ENCODE measurements around the gene ITGAD. TPM values are rescaled to one million over a fixed set of nuclear protein-coding genes. Genes with fewer than 3 reads are reported as not detected.
"Not testable (repeated sequence)": the region's sequence is repeated elsewhere in the genome, so short reads cannot be mapped to it uniquely, and the experiment has no call there.

The ITGAD gene
- total and polyA plus RNA-seq, 12 donors = 0.03 to 0.35 (median 0.11) TPM; not detected in 5

DNA sequence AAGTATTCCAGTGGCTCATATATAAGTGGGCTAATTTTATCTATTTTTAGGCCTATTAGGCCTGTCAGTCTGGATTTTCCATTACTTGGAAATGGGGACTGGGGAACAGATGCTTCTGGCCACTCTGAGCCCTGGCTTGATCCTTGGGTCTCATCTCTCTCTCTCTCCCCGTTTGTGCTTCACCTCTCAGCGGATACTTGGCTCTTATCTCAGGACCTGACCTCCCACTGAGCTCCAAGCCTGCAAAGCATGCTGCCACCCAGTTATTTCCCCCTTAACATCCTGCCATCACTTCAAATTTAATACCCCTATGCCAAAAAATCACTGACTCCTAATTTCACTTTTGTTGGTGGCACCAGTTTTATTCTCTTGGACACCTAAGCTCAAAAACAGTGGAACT lies 45.3 kb downstream of the ITGAD start:
- Histone ChIP-seq H3K4me1 (replicated peaks in 1 of 2) (peaks cover 7 to 9% of the 10 kb centered on the region in 2 donors), H3K9me3 (replicated peaks in 1 of 3) (no peaks in the 10 kb centered on the region), H3K36me3 (replicated peaks in 1 of 2) (no peaks in the 10 kb centered on the region), H3K27ac (no peak overlapping the region), H3K4me3 (no peak overlapping the region), H3K27me3 (no peaks in the 10 kb centered on the region)
- TF ChIP-seq, protein P1, sequence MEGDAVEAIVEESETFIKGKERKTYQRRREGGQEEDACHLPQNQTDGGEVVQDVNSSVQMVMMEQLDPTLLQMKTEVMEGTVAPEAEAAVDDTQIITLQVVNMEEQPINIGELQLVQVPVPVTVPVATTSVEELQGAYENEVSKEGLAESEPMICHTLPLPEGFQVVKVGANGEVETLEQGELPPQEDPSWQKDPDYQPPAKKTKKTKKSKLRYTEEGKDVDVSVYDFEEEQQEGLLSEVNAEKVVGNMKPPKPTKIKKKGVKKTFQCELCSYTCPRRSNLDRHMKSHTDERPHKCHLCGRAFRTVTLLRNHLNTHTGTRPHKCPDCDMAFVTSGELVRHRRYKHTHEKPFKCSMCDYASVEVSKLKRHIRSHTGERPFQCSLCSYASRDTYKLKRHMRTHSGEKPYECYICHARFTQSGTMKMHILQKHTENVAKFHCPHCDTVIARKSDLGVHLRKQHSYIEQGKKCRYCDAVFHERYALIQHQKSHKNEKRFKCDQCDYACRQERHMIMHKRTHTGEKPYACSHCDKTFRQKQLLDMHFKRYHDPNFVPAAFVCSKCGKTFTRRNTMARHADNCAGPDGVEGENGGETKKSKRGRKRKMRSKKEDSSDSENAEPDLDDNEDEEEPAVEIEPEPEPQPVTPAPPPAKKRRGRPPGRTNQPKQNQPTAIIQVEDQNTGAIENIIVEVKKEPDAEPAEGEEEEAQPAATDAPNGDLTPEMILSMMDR (IDR thresholded peaks at IDR 0.05) = no peak
- no peak for TF ChIP-seq POLR2A (IDR thresholded peaks at IDR 0.05)
- no peak for DNase-seq
- WGBS, 4 donors = 65 to 76% (median 69%) methylated on average over 2 of the region's 2 CpGs
- intact Hi-C loops (cut with DNase I) = no loop called here

GRCh38 chr16:31439023-31439422 lies 45.9 kb downstream of the ITGAD start:
- DNase-seq; H3K27ac ChIP-seq; H3K27me3 ChIP-seq; H3K4me3 ChIP-seq; intact Hi-C loops (cut with DNase I); H3K4me1 ChIP-seq (replicated peaks in 1 of 2); H3K36me3 ChIP-seq (replicated peaks in 1 of 2); H3K9me3 ChIP-seq (replicated peaks in 1 of 3): not testable (repeated sequence)
- WGBS, 4 donors = 52 to 75% (median 66%) methylated on average over 3 to 4 of the region's 4 CpGs

DNA sequence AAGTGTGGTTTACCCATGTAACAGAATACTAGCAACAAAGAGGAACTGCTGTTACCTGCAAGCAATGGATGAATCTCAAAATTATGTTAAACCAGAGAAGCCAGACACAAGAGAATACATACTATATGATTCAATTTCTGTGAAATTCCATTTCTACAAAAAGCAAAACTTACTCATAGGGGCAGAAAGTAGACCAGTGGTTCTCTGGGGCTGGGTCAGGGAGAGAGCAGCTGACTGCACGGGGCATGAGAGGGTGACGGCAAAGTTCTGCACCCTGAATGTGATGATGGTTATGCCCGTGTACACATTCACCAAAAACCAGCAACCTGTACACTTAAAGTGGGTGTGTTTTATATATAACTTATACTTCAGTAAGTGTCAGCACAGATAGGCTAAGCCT lies 46.4 kb downstream of the ITGAD start:
- WGBS, 4 donors = 75 to 92% (median 84%) methylated on average over 3 of the region's 3 CpGs
- Histone ChIP-seq H3K4me1 (replicated peaks in 1 of 2) (peaks cover 7 to 9% of the 10 kb centered on the region in 2 donors), H3K9me3 (replicated peaks in 1 of 3) (no peaks in the 10 kb centered on the region), H3K27ac (no peak overlapping the region), H3K36me3 (replicated peaks in 1 of 2) (no peaks in the 10 kb centered on the region), H3K27me3 (no peaks in the 10 kb centered on the region), H3K4me3 (no peak overlapping the region)
- intact Hi-C loops (cut with DNase I) = no loop called here
- no peak for TF ChIP-seq POLR2A (IDR thresholded peaks at IDR 0.05)
- TF ChIP-seq, protein P1 (IDR thresholded peaks at IDR 0.05) = no peak
- no peak for DNase-seq

DNA sequence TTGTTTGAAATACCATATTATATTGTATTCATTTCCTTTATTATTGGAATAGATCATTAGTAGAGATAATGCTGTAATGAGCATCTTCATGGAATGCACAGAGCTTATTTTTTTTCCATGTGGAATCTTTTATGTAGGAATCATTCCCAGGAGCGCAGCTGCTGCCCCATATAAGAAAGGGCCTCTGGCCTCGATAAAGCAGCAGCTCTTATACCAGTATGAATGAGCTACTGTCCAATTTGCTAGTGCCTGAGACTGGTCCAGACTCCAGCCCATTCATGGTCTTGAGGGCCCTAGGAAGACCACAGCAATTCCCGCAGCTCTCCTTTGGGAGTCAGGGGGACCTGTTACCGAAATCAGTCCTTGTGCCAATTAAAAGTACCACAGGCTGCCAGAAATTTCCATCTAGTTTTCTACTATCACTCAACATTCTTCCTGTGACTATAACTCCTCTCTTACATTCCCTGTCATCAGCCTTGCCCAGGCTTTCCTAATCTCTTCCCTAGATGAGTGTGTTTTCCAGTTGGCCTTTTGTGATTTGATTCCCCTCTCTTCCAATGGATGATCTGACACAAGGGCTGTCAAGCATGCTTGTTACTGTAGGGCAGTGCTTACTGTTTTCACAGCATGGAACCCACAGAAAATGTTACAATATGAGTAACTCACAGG lies 47.5 kb downstream of the ITGAD start:
- TF ChIP-seq, protein P1 (IDR thresholded peaks at IDR 0.05) = no peak
- TF ChIP-seq POLR2A (IDR thresholded peaks at IDR 0.05) = no peak
- Histone ChIP-seq H3K36me3 (replicated peaks in 1 of 2) (no peaks in the 10 kb centered on the region), H3K27me3 (no peaks in the 10 kb centered on the region), H3K4me1 (replicated peaks in 1 of 2) (peaks cover 7 to 9% of the 10 kb centered on the region in 2 donors), H3K4me3 (no peak overlapping the region), H3K27ac (no peak overlapping the region), H3K9me3 (replicated peaks in 1 of 3) (no peaks in the 10 kb centered on the region)
- intact Hi-C loops (cut with DNase I) = loop anchor here (5.0 to 10.0 kb wide), 3 partner anchors 236 to 458 kb away; partner anchors contain the start of genes HSD3B7 (in 1 of the 2) and PYCARD (in 1 of the 2)
- 43 to 73% (median 73%) methylated on average over 4 of the region's 4 CpGs for WGBS, 4 donors
- no peak for DNase-seq

GRCh38 chr16:31441956-31442355 lies 48.8 kb downstream of the ITGAD start:
- TF ChIP-seq POLR2A (IDR thresholded peaks at IDR 0.05) = no peak
- TF ChIP-seq, protein P1 (IDR thresholded peaks at IDR 0.05) = no peak
- Histone ChIP-seq H3K9me3 (replicated peaks in 1 of 3) (no peaks in the 10 kb centered on the region), H3K4me1 (replicated peaks in 1 of 2) (peaks cover 7 to 9% of the 10 kb centered on the region in 2 donors), H3K4me3 (peak overlapping the region in 2 of 4 donors; percentile 65 to 77), H3K27ac (peak overlapping the region in 3 of 5 donors; percentile 69 to 95 (median 93)), H3K27me3 (no peaks in the 10 kb centered on the region), H3K36me3 (replicated peaks in 1 of 2) (no peaks in the 10 kb centered on the region)
- 52 to 73% (median 54%) methylated on average over 23 to 34 of the region's 34 CpGs for WGBS, 4 donors
- intact Hi-C loops (cut with DNase I) = loop anchor here (5.0 to 10.0 kb wide), 3 partner anchors 237 to 460 kb away; partner anchors contain the start of genes HSD3B7 (in 1 of the 2) and PYCARD (in 1 of the 2)
- peak in 1 of 7 donors; percentile 36 for DNase-seq

DNA sequence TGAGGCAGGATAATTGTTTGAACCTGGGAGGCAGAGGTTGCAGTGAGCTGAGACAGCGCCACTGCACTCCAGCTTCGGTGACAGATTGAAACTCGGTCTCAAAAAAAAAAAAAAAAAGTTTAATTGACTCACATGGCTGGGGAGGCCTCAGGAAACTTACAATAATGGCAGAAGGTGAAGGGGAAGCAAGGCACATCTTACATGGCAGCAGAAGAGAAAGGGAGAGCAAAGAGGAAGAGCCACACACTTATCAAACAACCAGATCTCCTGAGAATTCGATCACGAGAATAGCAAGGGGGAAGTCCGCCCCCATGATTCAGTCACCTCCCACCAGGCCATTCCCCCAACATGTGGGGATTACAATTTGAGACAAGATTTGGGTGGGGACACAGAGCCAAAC lies 52.8 kb downstream of the ITGAD start:
- H3K36me3 ChIP-seq (replicated peaks in 1 of 2); H3K4me3 ChIP-seq; H3K9me3 ChIP-seq (replicated peaks in 1 of 3); H3K27me3 ChIP-seq; H3K27ac ChIP-seq; DNase-seq; H3K4me1 ChIP-seq (replicated peaks in 1 of 2): not testable (repeated sequence)
- 78 to 81% (median 79%) methylated on average over 6 of the region's 6 CpGs for WGBS, 4 donors
- intact Hi-C loops (cut with DNase I) = loop anchor here (10.0 kb wide), 2 partner anchors 241 to 461 kb away; partner anchors contain the start of genes HSD3B7 (in 1 of the 2) and PYCARD (in 1 of the 2)
